Pons (tissue), 1 donor: ENCODE results near the gene BAIAP2.
A peak's percentile ranks its signal among the peaks of the same experiment; 100 is the strongest.
"Not testable (repeated sequence)": the region's sequence is repeated elsewhere in the genome, so short reads cannot be mapped to it uniquely, and the experiment has no call there.

Source experiments
- DNase-seq: peaks from one replicate; pipeline ENCODE4 v3.0.0-alpha.2; 2016; ENCODE audit warnings: low spot score

Gene BAIAP2

DNA sequence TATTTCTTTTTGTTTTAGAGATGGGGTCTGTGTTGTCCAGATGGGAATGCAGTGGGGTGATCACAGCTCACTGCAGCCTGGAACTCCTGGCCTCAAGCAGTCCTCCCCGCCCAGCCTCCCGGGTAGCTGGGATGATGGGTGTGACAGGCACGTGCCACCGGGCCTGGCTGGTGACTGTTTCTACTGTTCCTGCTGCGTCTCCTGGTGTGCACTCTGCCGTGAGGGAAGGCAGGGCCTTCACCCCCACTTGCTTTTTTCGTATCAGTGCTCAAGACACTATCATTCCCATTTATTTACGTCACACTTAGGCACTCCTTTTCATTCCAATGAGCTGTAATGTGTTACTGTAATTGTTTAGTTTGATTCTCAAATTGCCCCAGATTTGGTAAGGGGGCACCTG is 105.1 kb downstream of the BAIAP2 start:
- no peak for DNase-seq

DNA sequence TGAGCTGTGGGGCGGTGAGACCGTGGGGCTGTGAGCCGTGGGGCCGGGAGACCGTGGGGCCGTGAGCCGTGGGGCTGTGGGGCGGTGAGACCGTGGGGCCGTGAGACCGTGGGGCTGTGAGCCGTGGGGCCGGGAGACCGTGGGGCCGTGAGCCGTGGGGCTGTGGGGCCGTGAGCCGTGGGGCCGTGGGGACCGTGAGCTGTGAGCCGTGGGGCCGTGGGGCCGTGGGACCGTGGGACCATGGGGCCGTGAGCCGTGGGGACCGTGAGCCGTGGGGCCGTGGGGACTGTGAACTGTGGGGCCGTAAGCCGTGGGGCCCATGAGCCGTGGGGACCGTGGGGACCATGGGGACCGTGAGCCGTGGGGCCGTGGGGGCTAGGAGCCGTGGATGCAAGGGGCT is 105.7 kb downstream of the BAIAP2 start:
- no peak for DNase-seq

- DNase-seq: peak; percentile 87
Observed at GRCh38 chr17:81142301-81143199, 107.6 kb downstream of the BAIAP2 start.

DNA sequence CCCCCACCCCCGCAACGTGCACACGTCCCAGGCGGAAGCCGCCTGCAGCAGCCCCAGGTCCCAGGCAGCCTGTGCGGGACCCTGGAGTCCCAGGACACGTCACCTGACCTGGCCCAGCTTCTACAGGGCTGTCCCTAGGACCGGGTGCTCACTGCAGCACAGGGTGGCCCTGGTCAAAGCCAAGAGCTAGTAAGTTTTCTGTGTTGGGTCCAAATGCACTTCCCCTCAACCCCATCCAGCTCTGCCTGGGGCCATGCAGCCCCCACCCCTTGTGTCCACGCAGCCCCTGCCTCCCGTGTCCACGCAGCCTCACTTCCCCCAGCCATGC is 108.2 kb downstream of the BAIAP2 start:
- DNase-seq: no peak

GRCh38 chr17:81143717-81144422 is 108.9 kb downstream of the BAIAP2 start:
- no peak for DNase-seq

- no peak for DNase-seq
Observed at GRCh38 chr17:81144423-81144781, 109.5 kb downstream of the BAIAP2 start.

- DNase-seq: not testable (repeated sequence)
Observed at GRCh38 chr17:81146208-81146607, 111.3 kb downstream of the BAIAP2 start.

DNA sequence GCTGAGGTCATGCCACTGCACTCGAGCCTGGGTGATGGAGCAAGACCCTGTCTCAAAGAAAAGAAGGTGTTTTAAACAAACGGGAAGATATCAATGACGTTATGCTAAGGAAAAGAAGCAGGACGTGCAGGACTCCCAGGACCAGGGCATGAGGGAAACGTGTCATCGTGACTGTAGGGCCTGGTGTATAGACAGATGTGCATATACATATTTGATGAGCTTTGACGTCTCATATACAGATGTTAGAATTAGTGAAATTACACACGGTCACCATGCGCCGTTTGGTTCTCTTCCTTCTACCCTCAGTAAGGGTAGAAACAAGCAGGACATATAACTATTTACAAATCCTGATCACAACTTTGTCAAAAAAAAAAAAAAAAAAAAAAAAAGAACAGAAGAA is 112.8 kb downstream of the BAIAP2 start:
- no peak for DNase-seq

DNA sequence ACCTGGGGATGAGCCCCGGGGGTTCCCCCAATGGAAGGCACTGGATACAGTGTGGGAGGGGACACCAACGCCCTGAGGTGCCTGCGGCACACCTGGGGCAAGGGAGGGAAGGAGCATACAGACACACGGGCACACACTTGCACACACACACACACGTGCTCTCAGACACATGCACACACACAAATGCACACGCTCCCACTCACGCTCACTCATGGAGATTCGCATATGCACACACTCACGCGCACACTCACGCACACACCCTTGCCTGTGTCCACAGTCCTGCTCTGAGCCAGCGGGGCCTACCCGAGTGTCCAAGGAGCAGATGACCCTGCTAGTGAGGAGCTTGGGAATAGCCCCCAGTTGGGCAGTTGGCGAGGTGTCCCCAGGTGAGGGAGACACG is 113.6 kb downstream of the BAIAP2 start:
- DNase-seq: no peak

DNA sequence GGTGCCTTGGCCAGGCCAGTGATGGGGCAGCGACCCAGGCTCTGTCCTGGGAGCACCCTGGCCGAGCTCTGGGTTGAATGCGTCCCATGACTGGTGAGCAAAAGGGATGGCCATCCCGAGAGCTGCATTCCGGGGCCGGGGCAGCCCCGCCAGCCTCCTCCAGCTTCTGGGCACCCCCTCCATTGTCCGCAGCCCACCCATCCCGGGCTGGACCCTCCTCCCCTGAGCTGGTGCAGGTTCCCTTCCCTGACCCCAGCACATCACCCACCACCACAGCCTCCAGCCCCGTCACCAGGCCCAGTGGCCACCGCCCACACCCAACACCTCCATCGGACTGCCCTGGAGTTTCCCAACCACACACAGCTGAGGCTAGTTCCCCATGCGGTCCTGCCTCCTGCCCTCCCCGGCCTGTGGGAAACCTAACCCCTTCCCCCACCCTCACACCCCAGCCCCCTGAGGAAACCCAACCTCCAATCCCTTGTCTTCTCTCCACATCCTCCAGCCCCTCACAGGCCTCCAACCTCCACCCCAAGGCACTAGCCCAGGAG is 114.1 kb downstream of the BAIAP2 start:
- DNase-seq: no peak

DNA sequence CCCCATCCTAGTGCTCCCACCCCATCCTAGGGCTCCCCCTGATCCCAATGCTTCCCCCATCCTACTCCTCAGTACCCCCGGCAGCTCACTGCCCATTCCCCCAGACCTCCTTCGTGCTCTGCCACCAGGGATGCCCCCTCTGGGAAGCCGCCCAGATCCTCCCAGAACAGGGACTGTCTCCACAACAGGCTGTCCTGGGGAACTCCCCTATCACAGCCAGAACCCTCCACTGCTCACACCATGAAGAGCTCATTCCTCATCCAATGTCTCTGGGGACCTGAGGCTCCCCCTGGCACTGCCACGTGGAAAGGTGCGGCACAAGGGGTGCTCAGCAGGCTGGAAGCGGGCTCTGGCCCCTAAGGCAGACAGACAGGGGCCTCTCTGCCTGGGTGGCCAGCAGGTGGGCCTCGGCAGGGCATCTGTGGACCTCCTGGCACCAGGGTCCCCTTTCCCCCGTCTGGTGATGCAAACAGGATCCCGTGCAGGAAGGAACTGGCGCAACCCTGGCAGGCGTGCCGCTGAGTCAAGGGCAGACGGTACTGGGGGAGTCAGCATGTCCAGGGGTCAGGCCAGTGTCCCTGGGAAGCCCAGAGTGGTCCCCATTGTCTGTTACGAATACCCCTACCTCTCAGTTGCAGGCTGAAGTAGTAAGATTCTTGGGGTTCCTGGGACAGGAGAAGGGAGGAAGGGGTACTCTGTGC is 115.6 kb downstream of the BAIAP2 start:
- no peak for DNase-seq

DNA sequence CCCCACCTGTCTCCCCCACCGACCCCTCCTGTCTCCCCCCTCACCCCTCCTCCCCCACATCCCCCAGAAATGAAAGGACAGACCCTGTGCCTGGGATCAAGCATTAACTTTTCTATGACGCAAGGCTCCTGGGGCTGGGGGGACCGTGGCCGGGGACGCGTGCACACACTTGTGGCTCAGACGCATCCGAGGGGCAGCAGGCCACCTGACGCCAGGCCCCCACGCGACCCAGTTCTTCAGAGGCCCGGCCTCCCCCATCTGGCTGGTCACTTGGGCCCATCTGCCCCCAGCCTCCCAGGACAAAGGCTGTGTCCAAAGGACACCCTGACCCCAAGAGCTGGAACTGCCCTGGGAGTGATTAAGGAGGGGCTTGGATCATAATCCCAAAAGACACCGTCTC is 116.3 kb downstream of the BAIAP2 start:
- no peak for DNase-seq

DNA sequence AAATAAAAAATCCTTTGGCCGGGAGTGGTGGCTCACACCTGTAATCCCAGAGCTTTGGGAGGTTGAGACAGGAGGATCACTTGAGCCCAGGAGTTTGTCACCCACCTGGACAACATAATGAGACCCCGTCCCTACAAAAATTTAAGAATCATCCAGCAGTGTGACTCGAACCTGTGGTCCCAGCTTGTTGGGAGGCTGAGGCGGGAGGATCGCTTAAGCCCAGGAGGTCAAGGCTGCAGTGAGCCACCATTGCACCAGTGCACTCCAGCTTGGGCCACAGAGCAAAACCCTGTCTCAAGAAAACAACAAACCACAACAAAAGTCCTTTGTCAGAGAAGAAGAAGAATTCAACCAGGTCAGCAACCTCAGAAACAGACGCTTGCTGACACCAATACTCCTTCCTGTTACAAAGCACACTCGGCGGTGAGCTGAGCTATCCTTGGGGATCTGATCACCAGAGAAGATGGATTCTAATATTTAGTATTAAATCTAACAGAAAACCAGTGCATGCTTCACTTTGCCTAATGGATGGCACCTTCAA is 117.4 kb downstream of the BAIAP2 start:
- no peak for DNase-seq

- peak; percentile 96 for DNase-seq
Observed at GRCh38 chr17:81153340-81153803, 118.4 kb downstream of the BAIAP2 start.

- DNase-seq: not testable (repeated sequence)
Observed at GRCh38 chr17:81154016-81154415, 119.1 kb downstream of the BAIAP2 start.

DNA sequence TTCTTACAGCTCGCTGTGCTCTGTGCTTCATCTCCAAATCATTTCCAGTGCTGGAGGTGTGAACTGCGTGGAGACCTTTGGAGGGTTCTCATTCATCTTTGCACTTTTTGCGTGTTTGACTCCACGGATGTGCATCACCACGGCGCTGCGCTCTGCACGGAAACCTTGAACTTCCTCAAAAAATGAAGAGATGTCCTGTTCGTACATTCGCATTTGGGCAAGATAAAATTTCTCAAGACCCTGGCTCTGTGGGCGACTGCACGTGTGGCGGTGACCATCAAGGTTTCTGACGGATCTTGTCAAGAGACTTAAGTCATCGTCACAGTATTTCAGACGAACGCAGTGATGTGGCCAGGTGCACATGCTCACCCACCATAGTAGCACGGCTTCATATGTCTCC is 120.0 kb downstream of the BAIAP2 start:
- DNase-seq: no peak

GRCh38 chr17:81156866-81157805 is 122.2 kb downstream of the BAIAP2 start:
- DNase-seq: no peak

GRCh38 chr17:81157848-81158687 is 123.1 kb downstream of the BAIAP2 start:
- no peak for DNase-seq

DNA sequence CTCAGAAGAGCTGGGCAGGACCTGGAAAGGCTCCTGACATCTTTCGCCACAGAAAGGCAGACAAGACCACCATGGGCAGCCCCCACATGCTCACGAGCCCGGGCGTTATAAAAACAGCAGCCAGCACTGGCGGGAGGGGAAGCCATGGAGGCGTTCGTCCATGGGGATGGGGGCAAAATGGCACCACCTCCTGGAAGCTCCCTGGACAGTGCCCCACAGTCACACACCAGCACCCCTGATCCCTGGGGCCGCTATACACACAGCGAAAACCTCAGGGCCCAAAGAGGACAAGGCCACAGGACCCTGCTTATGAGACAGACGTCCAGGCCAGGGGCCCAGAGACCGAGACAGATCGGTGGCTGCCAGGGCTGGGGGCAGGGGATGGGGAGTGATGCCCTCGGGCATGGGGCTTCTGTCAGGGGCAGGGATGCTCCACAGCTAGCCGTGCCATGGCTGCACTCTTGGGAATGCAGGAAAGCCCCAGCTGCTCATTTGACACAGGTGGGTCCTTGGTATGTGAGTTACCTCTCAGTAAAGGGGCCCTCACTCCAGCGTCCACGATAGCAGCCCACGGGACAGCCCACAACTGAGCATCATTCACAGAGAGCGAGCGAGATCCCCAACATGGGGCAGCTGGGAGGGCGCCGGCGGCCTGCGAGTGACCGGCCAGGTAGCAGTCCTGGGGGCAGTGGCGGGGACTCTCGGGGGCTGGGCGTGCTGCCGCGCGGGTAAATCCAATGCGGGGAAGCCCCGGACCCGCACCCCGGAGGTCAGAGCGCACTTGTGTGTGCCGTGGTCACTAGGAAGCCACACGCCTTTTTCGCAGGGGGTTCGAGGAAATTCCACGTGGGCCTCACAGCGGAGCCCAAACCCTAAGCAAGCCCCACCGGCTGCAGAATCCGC is 124.0 kb downstream of the BAIAP2 start:
- DNase-seq: no peak
